Mucosa of descending colon (tissue), 3 donors: ENCODE results near the gene ZNF236. TPM values are rescaled to one million over a fixed set of nuclear protein-coding genes. Genes with fewer than 3 reads are reported as not detected.
A peak's percentile ranks its signal among the peaks of the same experiment; 100 is the strongest.

Source experiments
- ATAC-seq: fragments of 200-7000 bp; cut with Tn5 transposase; one replicate; pipeline ENCODE4 v1.9.1; 2020; ENCODE audit warnings: mild to moderate bottlenecking, moderate library complexity
- DNase-seq, 3 donors: peaks; one replicate each; pipeline ENCODE4 v3.0.0-alpha.2; 2020
- H3K36me3 ChIP-seq: fragments of 200-600 bp; one replicate; pipeline ENCODE4 v1.8.0; 2021; ENCODE audit warnings: low read depth, mild to moderate bottlenecking
- H3K4me1 ChIP-seq: fragments of 200-600 bp; one replicate; pipeline ENCODE4 v1.8.0; 2021; ENCODE audit warnings: low read depth, mild to moderate bottlenecking
- H3K4me3 ChIP-seq: fragments of 200-600 bp; one replicate; pipeline ENCODE4 v1.8.0; 2021; ENCODE audit warnings: mild to moderate bottlenecking
- H3K9me3 ChIP-seq: fragments of 200-600 bp; one replicate; pipeline ENCODE4 v1.8.0; 2021; ENCODE audit warnings: mild to moderate bottlenecking
- CTCF ChIP-seq: fragments of 200-600 bp; IDR thresholded peaks from one replicate; pipeline ENCODE4 v1.8.0; 2022; ENCODE audit warnings: antibody characterized with exemption, mild to moderate bottlenecking
- intact Hi-C, 2 donors: fragments of 100-400 bp; cut with DNase I in 1 of 2; cut with micrococcal nuclease in 1 of 2; formaldehyde crosslinking; loops; one replicate each; pipeline versions ENCODE4 v1.11.0 to v1.11.1; 2022; cut with DNase I, micrococcal nuclease
- total RNA-seq, 3 donors: library from RNA; stranded (reverse); fragmentation: NEBNext Ultra II Directional in 2 of 3; extraction: Animal tissue kit (Norgen Biotek cat#: 25700) in 2 of 3; gene quantifications; one replicate each; pipeline versions ENCODE4 v1.2.1 to v1.2.4, GENCODE V29; 2021 to 2023
- donor health status: DM: no; HTN: no; CAD: no; lungs with moderate emphysema.
- donor health status: DM: no; HTN: no; CAD: no.
- donor health status: DM: no; HTN: yes; CAD: no.

Gene ZNF236
- total RNA-seq, 3 donors from 2014 or later: 14.8 to 27.9 (median 15.5) TPM

- no peak overlapping the region for H3K4me3 ChIP-seq
- no peak for TF ChIP-seq CTCF
- no peak for DNase-seq
- H3K4me1 ChIP-seq: peaks cover 4% of the 10 kb centered on the region
- intact Hi-C loops: no loop called here
- no peak for ATAC-seq
- H3K36me3 ChIP-seq: no peaks in the 10 kb centered on the region
- no peaks in the 10 kb centered on the region for H3K9me3 ChIP-seq
These were observed 129.3 kb downstream of the ZNF236 start for GRCh38 chr18:76951456-76952247.

GRCh38 chr18:76952747-76953146, 130.4 kb downstream of the ZNF236 start:
- intact Hi-C loops: no loop called here

GRCh38 chr18:76953156-76953555, 130.8 kb downstream of the ZNF236 start:
- H3K36me3 ChIP-seq: no peaks in the 10 kb centered on the region
- H3K4me3 ChIP-seq: no peak overlapping the region
- DNase-seq (no peak), ATAC-seq (peak; percentile 23)
- intact Hi-C loops: no loop called here
- H3K9me3 ChIP-seq: no peaks in the 10 kb centered on the region
- TF ChIP-seq CTCF: no peak
- H3K4me1 ChIP-seq: peaks cover 4% of the 10 kb centered on the region

More at GRCh38 chr18:76952747-76953146, 130.4 kb downstream of the ZNF236 start:
- ATAC-seq (no peak), DNase-seq (no peak)
- Histone ChIP-seq H3K4me3 (no peak overlapping the region), H3K4me1 (peaks cover 4% of the 10 kb centered on the region), H3K9me3 (no peaks in the 10 kb centered on the region), H3K36me3 (no peaks in the 10 kb centered on the region)
- no peak for TF ChIP-seq CTCF

- intact Hi-C loops: no loop called here
- Histone ChIP-seq H3K36me3 (no peaks in the 10 kb centered on the region), H3K9me3 (no peaks in the 10 kb centered on the region), H3K4me1 (peaks cover 4% of the 10 kb centered on the region), H3K4me3 (no peak overlapping the region)
- peak; percentile 57 for ATAC-seq
- no peak for TF ChIP-seq CTCF
- DNase-seq: peak; percentile 63 to 75 (median 68)
These were observed 131.4 kb downstream of the ZNF236 start for GRCh38 chr18:76953583-76954233.

GRCh38 chr18:76955524-76956170, 133.3 kb downstream of the ZNF236 start:
- DNase-seq: peak; percentile 74 to 80 (median 76)
- ATAC-seq: peak; percentile 72
- intact Hi-C loops: no loop called here
- Histone ChIP-seq H3K36me3 (no peaks in the 10 kb centered on the region), H3K9me3 (no peaks in the 10 kb centered on the region), H3K4me1 (peaks cover 4% of the 10 kb centered on the region), H3K4me3 (no peak overlapping the region)
- no peak for TF ChIP-seq CTCF
